Measurements from ENCODE around the gene EXOG.

EXOG gene

DNA sequence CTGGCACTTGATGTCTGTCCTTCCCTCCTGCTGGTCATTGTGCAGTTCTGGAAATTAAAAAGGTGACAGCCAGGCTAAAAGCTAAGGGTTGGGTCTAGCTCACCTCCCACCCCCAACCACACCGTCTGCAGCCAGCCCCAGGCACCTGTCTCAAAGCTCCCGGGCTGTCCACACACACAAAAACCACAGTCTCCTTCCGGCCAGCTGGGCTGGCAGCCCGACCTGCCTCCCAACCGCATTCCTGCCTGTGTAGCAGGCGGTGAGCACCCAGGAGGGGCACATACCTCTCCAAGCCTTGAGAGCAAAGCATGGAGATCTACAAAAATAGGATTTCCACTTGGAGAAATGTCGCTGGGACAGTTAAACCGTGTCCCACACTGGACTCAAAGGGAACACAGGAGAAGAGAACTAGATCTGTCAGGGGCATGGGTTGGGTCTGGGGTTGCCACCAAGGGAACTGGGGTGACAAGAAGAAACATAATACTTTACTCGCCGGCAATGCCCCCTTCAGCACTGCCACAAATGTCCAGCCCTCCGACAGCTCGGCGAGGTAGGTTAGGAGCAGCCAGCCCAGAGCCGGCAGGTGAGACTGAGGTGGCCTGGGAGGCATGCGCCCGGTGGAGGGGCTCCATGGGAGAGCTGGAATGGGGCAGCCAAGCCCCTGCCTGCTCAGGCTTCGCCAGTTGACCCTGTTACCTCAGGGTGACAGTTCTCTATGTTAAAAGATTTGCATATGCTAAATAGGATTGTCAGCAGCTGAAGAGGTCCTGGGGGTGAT lies 52.2 kb downstream of the EXOG start:
- DNase-seq (ENCODE audit: low spot score), result no peak

DNA sequence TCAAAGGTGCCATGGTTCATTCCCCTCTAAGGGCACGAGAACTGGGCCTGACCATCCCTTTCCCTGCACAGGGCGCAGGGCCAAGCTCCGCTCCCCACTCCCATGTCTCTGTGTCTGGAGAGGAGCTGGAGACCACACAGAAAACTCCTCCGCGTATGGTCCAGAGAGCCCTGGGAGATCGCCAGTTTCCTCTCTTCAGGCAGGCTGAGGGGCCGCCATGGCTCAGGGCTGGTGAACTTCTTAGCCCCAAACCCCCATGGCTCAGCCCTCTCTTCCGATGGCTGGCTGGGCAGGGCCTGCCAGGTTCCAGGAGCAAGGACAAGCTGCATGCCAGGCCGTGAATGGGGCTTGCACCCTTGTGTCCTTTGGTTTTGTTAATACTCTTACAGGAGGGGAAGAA lies 52.9 kb downstream of the EXOG start:
- DNase-seq (ENCODE audit: low spot score), result no peak

DNA sequence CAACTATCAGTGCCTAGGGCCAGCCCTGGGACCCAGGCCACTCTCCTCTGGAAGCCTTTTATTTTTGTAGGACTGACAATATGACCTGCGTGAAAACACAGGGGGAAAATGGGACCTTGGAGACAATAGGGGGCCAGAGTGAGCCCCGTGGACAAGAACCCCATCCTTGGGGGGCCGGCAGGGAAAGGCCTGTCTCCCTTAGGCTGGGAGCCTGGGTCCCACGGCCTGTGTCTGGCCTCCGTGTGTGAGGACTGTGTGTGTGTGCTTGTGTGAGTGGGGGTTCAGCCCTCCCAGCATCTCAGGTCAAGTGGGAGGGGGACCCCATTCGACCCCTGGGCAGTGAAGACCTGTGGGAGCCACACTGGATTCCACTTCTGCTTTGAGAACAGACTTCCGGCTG lies 53.3 kb downstream of the EXOG start:
- no peak for DNase-seq (ENCODE audit: low spot score)

DNA sequence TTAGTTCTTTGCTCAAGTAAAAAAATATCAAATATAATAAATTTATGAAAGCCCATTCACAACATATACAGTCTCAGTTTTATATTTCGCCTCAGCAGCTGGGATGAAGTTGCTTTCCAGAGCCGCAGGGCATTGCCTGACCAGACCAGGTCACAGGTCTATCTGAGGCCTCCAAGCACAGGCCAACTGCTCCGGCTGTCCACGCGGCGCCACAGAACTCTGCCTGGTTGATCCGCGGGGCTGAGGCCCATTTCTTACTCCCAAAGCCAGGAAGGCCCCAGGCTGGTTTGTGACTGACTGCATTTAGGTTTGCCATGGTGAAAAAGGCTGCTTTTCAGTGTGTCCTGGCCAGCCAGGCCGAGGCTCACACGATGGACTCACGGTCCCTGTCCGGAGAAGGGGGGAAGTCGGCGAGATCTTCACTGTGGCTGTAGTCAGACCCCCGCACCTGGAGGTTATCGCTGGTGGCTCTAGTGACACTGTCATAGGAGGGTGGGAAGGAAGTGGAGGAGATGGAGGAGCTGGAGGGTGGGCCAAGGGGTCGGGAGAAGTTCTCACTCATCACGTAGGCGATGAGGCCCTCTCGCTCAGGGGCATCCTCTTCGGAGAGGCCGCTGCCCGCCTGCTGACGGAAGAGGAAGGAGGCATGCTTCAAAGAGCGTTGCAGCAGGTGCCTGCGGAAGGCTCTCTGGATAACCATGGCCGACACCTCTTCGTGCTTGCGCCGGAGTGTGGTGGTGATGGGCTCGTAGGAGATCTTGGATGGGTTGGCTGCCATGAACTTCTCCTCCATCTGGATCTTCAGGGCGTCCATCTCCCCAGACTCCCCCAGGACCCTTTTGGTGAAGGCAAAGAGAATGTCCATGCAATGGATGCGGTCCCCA lies 54.1 kb downstream of the EXOG start:
- DNase-seq (ENCODE audit: low spot score), result no peak

DNA sequence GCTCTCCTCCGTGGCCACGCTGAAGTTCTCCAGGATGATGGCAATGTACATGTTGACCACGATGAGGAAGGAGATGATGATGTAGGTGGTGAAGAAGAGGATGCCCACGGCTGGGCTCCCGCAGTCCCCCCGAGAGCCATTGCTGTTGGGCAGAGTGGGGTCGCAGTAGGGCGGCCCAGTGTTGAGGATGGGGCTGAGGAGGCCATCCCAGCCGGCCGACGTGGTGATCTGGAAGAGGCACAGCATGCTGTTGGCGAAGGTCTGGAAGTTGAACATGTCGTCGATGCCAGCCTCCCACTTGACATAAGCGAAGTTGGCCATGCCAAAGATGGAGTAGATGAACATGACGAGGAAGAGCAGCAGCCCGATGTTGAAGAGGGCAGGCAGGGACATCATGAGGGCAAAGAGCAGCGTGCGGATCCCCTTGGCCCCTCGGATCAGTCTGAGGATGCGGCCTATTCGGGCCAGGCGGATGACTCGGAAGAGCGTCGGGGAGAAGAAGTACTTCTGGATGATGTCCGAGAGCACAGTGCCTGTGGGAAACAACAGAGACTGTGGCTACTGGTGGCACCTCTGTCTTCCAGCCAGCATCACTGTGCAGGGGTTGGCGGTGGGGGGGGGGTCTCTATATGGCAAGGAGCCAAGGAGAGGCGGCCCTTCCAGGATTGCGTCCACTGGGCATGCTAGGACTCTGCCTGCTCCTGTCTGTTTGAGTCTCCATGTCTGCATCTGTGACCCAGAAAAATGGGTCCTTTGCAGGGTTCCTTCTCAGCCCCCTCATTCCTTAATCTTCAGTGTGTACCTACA lies 55.1 kb downstream of the EXOG start:
- DNase-seq (ENCODE audit: low spot score), result no peak

DNA sequence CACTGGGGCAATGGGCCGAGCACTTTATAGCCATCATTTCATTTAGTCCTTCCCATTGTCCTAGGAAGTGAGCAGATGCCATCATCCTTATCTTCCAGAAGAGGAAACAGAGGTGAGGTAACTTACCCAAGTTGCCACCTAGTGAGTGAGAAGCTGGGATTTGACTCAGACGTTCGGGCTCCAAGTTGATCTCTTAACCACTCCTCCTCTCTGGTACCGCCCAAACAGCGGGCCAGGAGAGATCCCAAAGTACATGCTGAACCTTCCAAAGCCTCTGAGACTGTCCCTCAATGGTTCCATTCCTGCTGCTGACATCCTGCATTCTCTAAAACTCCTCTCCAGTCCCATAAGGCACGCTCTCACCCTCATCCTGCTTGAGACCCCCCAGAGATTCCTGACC lies 56.2 kb downstream of the EXOG start:
- DNase-seq (ENCODE audit: low spot score), result no peak

DNA sequence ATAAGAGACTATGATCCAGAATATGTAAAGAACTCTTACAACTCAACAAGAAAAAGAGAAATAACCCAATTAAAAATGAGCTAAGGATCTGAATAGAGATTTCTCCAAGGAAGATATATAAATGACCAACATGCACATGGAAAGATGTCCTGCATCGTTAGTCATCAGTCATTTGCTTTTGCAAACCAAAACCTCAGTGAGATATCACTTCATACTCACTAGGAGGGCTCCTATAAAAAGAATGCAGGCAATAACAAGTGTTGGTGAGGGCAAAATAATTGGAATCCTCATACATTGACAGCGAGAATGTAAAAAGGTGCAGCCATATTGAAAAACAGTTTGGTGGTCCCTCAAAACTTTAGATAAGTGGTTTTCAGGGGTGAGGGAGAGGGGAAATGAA lies 56.9 kb downstream of the EXOG start:
- no peak for DNase-seq (ENCODE audit: low spot score)

DNA sequence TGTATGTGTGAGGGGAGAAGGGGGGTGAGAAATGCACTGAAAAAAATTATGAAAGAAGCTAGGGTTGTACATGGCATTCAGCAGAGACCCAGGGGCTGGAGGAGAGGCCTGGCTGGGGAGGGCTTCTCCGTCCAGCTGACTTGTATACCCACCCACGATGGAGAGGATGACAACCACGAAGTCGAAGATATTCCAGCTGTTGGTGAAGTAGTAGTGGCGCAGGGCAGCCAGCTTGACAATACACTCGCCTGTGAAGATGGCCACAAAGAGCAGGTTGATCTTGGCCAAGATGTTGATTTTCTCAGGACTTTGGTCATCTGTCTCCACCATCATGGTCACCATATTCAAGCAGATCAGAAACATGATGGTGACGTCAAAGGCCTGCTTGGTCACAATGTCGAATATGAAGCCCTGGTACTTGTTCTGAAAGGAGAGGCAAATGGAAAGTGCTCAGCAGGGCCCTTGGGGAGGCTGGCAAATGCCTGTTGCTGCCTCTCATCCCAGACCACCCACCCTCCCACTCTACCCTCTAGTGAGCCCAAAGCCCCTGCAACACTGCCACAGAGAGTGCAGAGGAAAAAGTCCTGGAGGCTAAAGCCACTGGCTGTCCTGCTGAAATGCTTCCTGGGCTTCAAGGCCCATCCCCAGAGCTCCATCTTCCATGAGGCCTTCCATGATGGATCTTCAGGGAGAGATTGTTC lies 58.1 kb downstream of the EXOG start:
- DNase-seq (ENCODE audit: low spot score), result no peak

DNA sequence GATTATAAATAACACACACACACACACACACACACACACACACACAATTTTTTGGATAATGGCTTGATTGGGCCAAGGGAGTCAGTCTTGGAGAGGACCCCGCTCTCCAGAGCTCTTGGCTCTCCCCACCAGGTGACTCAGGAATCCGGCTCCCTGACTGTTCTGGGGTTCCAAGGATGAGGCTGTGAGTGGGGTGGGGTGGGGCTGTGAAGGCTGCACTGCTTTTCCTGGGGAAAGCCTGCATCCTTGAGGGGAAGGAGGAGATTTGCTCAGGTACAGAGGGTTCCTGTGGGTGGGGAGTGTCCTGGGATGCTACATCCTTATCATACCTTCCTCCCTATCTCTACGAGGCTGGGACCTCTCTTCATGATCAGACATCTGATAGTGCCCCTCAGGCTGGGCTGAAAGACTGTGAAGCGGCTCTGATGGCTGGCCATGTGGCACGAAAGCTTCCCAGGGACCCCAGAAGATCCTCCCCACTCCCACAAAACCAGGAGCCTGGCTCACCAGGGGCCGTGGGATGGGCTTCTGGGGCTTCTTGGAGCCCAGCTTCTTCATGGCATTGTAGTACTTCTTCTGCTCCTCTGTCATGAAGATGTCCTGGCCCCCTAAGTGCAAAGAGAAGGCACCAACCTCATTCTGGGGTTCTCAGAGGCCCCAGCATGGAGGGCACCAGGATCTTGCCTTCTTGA lies 59.2 kb downstream of the EXOG start:
- no peak for DNase-seq (ENCODE audit: low spot score)

DNA sequence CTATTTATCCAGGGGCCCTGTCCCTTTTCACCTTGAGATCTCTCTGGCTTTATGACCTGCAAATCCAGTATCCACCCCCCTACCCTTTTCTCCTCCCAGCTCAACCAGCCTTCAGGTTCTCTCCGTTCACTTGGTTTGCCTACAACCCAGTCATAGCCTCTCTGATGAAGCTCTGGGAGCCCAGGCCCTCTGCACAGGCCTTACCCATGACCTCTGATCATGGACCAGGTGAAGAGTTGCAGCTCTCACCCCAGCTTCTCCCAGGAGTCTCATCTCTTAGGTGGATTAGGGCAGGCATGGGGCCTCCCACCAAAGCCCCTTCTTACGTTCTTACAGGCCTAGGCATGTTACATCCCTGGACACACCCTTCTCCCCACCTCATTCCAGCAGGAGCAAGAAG lies 59.8 kb downstream of the EXOG start:
- no peak for DNase-seq (ENCODE audit: low spot score)

DNA sequence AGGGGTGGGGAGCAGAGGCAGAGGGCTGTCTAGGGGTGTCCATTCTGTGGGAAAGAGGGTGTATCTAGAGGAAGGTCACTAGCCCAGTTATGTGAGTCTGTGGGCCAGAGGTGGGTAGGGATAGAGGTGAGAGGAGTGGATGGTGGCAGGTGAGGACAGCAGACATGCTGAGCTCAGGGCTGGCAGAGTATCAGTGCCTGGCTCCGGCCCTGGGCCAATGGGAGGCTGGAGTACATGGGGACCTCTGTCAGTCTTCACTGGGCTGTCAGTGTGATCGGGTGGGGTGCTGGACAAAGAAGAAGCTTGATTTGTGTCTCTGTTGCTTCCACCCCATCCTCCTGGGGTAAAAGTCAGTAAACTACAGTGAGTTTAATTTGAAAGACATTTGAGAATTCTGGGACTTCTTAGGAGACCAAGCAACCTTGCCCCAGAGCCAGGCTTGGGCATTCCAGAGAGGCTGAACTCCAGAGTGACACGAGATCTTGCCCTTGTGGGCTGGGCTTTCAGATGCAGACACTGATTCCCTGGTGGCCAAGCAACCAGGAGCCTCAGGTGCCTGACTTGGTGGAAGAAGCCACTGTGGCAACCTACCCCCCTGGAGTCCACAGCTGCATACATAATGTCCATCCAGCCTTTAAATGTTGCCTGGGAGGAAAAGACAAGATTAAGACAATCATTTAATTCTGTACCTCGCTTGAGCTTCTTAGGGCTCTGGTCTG lies 60.7 kb downstream of the EXOG start:
- DNase-seq (ENCODE audit: low spot score), result no peak

DNA sequence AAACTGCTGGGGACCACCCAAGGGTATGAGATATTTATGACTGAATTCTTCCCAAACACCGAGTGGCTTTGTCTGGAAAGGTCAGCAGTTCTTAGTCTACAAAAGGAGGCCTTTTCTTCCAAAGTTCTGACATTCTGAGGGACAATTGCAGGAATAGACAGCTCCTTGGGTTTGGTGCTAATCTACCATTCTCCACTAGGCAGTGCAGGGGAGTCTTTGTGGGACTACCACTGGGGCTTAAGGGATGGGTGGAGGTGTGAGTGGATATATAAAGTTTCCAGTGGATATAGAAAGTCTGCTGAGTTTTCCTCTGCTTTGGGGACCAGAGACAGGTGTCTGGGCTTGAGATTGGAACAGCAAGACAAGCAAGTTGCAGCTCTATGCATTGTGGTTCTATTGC lies 62.7 kb downstream of the EXOG start:
- no peak for DNase-seq (ENCODE audit: low spot score)

DNA sequence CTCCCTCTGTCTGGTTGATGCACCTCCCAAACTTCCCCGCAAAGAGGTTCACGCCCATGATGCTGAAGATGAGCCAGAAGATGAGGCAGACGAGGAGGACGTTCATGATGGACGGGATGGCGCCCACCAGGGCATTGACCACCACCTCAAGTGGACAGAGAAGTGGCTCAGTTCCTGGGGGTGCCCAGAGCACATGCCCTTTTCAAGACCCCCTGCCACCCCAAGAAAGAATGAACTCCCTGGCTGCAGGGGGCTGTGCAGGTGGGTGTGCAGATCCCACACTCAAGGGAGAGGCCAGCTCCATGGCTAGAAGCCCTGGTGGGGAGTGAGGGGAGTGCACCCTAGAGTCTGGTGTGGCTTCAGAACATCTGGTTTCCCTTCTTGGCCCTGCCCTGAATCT lies 64.1 kb downstream of the EXOG start:
- peak; percentile 23 for DNase-seq (ENCODE audit: low spot score)

DNA sequence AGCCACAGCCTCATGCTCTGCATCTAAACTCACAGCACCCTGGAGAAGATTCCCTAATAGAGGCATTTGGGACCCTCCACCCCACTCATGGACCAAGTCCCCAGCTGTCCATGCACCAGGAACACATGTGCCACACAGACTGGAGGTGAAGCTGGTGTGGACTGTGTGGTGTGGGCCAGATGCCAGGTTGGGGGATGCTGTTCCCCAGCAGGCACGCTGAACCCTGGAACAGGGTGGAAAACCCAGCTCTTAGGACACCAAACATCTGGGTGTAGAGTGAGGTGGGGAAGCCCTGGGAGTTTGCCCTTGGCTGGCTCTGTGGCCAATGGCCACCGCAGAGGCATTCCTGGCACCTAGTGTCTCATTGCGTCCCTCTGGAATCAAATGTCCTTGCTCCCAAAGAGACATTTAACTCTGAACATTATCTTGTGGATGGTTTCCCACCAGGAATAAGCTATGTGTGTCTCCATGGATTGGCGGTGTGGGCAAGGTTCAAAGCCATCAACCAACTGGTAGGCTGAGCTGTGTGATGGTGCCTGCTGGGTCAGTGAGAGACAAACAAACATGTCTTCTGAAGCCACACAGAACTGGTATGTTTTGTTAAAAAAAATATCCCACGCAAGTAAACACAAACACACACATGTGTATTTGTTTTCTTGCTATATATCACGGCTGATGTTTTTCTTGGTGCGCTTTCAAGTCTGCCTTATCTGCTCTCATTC lies 65.0 kb downstream of the EXOG start:
- DNase-seq (ENCODE audit: low spot score), result no peak

DNA sequence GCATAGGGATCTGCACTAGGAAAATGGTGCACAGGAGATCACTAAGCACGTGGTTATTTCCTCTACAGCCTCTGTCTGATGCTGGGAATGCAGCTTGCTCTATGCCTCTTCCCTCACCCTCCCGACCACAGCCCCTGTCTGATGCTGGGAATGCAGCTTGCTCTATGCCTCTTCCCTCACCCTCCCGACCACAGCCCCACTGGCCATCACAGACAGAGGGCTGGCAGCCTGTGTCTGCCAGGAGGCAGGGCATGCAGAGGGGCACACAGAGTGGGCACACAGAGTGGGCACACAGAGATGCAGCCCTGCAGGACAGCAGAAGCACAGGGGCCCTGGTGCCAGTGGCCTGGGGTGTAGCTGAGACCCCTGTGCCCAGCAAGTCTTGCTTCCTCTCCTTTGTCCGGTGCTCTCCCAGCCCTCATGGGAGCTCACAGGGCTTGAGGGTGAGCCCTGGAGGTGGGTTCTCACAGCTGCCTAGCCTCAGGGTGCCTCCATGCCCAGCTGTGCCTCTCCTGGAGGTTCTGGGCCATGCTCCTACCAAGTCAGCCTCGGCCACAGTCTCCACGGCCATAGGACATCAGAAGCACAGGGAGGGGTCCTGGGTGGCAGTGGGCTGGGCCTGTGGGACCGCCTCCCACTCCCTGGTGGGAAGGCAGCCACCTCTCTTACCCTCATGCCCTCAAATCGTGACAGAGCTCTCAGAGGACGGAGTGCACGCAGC lies 65.8 kb downstream of the EXOG start:
- no peak for DNase-seq (ENCODE audit: low spot score)

DNA sequence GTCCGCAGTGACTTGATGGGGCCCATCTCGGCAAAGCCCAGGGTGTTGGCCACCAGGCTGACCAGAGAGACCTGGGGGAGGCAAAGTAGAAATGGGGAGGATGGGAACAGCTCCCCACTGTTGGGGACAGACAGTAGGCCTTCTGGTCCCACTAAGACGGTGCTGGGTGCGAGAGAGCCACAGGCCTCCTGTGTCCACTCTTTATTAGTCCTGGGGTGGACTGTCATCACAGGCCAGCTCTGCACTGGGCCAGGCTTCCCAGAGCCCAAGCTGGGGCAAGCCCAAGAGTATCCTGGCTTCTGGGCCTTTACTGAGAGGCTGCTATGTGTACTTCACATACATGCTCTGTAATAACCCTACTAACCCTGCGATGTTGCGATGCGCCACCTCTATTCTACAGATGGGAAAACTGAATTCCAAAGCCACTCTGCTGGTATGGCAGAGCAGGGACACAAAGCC lies 66.4 kb downstream of the EXOG start:
- DNase-seq (ENCODE audit: low spot score), result no peak

DNA sequence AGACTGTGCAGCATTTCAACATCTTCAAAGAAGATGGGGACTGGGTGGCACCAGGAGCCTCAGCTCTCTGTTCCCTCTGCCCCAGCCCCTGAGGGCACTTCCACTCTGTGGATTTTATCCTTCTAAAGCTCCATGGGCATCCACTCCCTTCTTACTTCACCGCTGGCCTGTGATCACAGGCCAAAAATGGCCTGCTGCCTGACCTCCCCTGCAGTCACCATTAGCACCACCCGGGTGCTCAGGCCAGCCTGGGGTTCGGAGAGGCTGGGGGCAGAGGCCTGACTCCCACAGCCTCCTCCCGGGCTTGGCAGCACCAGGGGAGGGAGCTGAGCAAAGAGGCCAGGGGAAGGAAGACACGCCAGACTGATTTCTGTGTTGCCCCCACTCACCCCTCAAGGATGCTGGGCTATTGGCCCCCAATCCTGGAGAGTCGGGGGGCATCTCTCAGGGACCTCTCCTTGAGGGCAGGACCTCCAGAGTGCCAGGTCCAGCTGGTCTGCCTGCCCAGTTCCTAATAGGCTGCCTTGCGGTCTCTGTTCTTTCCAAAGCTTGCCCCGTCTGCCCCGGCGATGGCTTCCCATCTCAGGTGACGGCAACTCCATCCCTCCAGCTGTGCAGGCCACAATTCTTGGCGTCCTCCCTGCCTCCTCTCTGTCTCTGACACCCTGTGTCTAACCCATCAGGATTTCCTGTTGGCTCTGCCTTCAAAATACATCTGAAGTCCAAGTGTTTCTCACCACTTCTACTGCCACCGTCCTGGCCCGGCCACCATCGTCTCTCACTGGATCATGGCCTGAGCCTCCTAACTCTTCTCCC lies 67.1 kb downstream of the EXOG start:
- no peak for DNase-seq (ENCODE audit: low spot score)

DNA sequence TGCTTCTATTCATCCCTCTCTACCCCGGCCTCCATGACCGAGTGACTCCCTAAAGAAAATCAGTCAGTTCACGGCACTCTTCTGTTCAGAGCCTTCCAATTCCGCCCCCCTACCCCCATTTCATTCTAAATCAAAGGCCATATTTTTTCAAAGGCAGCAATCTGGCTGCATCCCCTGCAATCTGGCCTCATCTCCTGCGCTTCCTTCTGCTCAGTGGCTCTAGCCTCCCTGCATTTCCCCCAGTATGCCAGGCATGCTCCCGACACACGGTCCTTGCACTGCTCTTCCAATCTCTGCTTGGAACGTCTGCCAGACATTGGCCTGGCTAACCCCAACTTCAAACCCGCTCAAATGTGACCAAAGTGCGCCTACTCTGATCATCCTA lies 67.7 kb downstream of the EXOG start:
- DNase-seq (ENCODE audit: low spot score), result no peak

All from NAMALWA (cell line).